H9 (cell line): ENCODE results near the gene ALKBH5. TPM values are rescaled to one million over a fixed set of nuclear protein-coding genes. Genes with fewer than 3 reads are reported as not detected.
A peak's percentile ranks its signal among the peaks of the same experiment; 100 is the strongest.

ENCODE experiments used
- DNase-seq: peaks from one replicate; pipeline ENCODE4 v3.0.0-alpha.2; 2017
- H2AFZ ChIP-seq: one replicate; pipeline ENCODE4 v1.6.1; 2013; ENCODE audit warnings: mild to moderate bottlenecking, low read length, control low read depth, moderate library complexity
- H2AK5ac ChIP-seq: 2 replicates; pipeline ENCODE4 v1.6.1; 2013; ENCODE audit warnings: low read length, control low read depth, mixed read lengths; ENCODE audit not compliant: insufficient read length
- H2BK120ac ChIP-seq: one replicate; pipeline ENCODE4 v1.6.1; 2013; ENCODE audit warnings: low read depth, mild to moderate bottlenecking, low read length, control low read depth, inconsistent platforms; ENCODE audit not compliant: poor library complexity, severe bottlenecking
- H2BK12ac ChIP-seq: 2 replicates; pipeline ENCODE4 v1.6.1; 2013; ENCODE audit warnings: low read length, control low read depth, mixed read lengths, low read depth; ENCODE audit not compliant: insufficient read length
- H2BK15ac ChIP-seq: 2 replicates; pipeline ENCODE4 v1.6.1; 2013; ENCODE audit warnings: low read depth, low read length, control low read depth
- H2BK20ac ChIP-seq: one replicate; pipeline ENCODE4 v1.6.1; 2013; ENCODE audit warnings: low read depth, mild to moderate bottlenecking, low read length, control low read depth, inconsistent platforms; ENCODE audit not compliant: poor library complexity, severe bottlenecking
- H2BK5ac ChIP-seq: 2 replicates; pipeline ENCODE4 v1.6.1; 2013; ENCODE audit warnings: low read length, control low read depth, mixed read lengths; ENCODE audit not compliant: insufficient read length
- H3K14ac ChIP-seq: 2 replicates; pipeline ENCODE4 v1.6.1; 2013; ENCODE audit warnings: low read length, control low read depth; ENCODE audit not compliant: insufficient read depth
- H3K18ac ChIP-seq: 2 replicates; pipeline ENCODE4 v1.6.1; 2013; ENCODE audit warnings: low read depth, mild to moderate bottlenecking, mixed read lengths, low read length, control low read depth; ENCODE audit not compliant: insufficient read length
- H3K23ac ChIP-seq: 2 replicates; pipeline ENCODE4 v1.6.1; 2013; ENCODE audit warnings: low read length, control low read depth, mixed read lengths, low read depth; ENCODE audit not compliant: insufficient read length
- H3K23me2 ChIP-seq: 2 replicates; pipeline ENCODE4 v1.6.1; 2013; ENCODE audit warnings: low read depth, mild to moderate bottlenecking, mixed read lengths, low read length, control low read depth; ENCODE audit not compliant: insufficient read length, poor library complexity, severe bottlenecking
- H3K27ac ChIP-seq: 2 replicates; pipeline ENCODE4 v1.5.1; 2013; ENCODE audit warnings: low read length, control low read depth, mixed read lengths, low read depth; ENCODE audit not compliant: insufficient read length
- H3K27me3 ChIP-seq: 2 replicates; pipeline ENCODE4 v1.6.1; 2013; ENCODE audit warnings: low read length, control low read depth, inconsistent platforms; ENCODE audit not compliant: insufficient read depth
- H3K4ac ChIP-seq: 2 replicates; pipeline ENCODE4 v1.6.1; 2013; ENCODE audit warnings: low read depth, mild to moderate bottlenecking, control low read depth, inconsistent platforms, low read length, moderate library complexity
- H3K4me1 ChIP-seq: 2 replicates; pipeline ENCODE4 v1.6.1; 2013; ENCODE audit warnings: low read length, control low read depth, inconsistent platforms; ENCODE audit not compliant: insufficient read depth
- H3K4me2 ChIP-seq: 2 replicates; pipeline ENCODE4 v1.6.1; 2013; ENCODE audit warnings: low read length, control low read depth, mixed read lengths; ENCODE audit not compliant: insufficient read length, insufficient read depth
- H3K56ac ChIP-seq: 2 replicates; pipeline ENCODE4 v1.6.1; 2013; ENCODE audit warnings: low read depth, mild to moderate bottlenecking, mixed read lengths, low read length, control low read depth; ENCODE audit not compliant: insufficient read length
- H3K79me1 ChIP-seq: 2 replicates; pipeline ENCODE4 v1.6.1; 2013; ENCODE audit warnings: low read depth, mild to moderate bottlenecking, moderate library complexity, low read length, control low read depth, inconsistent platforms; ENCODE audit not compliant: insufficient read depth, poor library complexity, severe bottlenecking
- H3K79me2 ChIP-seq: 2 replicates; pipeline ENCODE4 v1.6.1; 2013; ENCODE audit warnings: low read length, control low read depth, inconsistent platforms; ENCODE audit not compliant: insufficient read depth
- H3K9ac ChIP-seq: 2 replicates; pipeline ENCODE4 v1.6.1; 2013; ENCODE audit warnings: low read length, control low read depth, mixed read lengths; ENCODE audit not compliant: insufficient read length; ENCODE audit errors: extremely low read depth
- H3K9me3 ChIP-seq: one replicate; pipeline ENCODE4 v1.6.1; 2013; ENCODE audit warnings: low read depth, low read length, inconsistent platforms; ENCODE audit not compliant: control insufficient read depth
- H3T11ph ChIP-seq: one replicate; pipeline ENCODE4 v1.6.1; 2013; ENCODE audit warnings: mild to moderate bottlenecking, low read length, control low read depth, inconsistent platforms
- H4K20me1 ChIP-seq: one replicate; pipeline ENCODE4 v1.6.1; 2013; ENCODE audit not compliant: control insufficient read depth, insufficient read length, insufficient read depth
- H4K5ac ChIP-seq: 2 replicates; pipeline ENCODE4 v1.6.1; 2013; ENCODE audit warnings: low read depth, mild to moderate bottlenecking, mixed read lengths, low read length, control low read depth; ENCODE audit not compliant: insufficient read length
- H4K8ac ChIP-seq: replicated peaks from 2 replicates; pipeline ENCODE4 v1.6.1; 2013; ENCODE audit warnings: low read length, control low read depth, mixed read lengths, low read depth; ENCODE audit not compliant: insufficient read length
- H4K91ac ChIP-seq: 2 replicates; pipeline ENCODE4 v1.6.1; 2013; ENCODE audit warnings: low read depth, mild to moderate bottlenecking, moderate library complexity, mixed read lengths, low read length, control low read depth; ENCODE audit not compliant: insufficient read length
- H3K27ac Mint-ChIP-seq, 3 experiments: 2 replicates in 2 of 3; 3 replicates in 1 of 3; pipeline ENCODE4 v1.8.0; 2020 to 2021; ENCODE audit warnings: mixed read lengths in 3 of 3, mild to moderate bottlenecking in 1 of 3, moderate library complexity in 1 of 3
- H3K27me3 Mint-ChIP-seq: 2 replicates; pipeline ENCODE4 v1.8.0; 2021; ENCODE audit warnings: low read depth, mild to moderate bottlenecking, moderate library complexity, mixed read lengths
- H3K36me3 Mint-ChIP-seq, 3 experiments: 2 replicates in 2 of 3; 3 replicates in 1 of 3; pipeline ENCODE4 v1.8.0; 2020 to 2021; ENCODE audit warnings: low read depth in 3 of 3, mixed read lengths in 3 of 3; ENCODE audit not compliant: insufficient read depth in 1 of 3
- H3K4me1 Mint-ChIP-seq, 2 experiments: 2 replicates each; pipeline ENCODE4 v1.8.0; 2020; ENCODE audit warnings: mixed read lengths in 2 of 2
- H3K4me3 Mint-ChIP-seq, 2 experiments: 2 replicates in 1 of 2; 3 replicates in 1 of 2; pipeline ENCODE4 v1.8.0; 2020 to 2021; ENCODE audit warnings: mild to moderate bottlenecking in 2 of 2, mixed read lengths in 2 of 2, moderate library complexity in 1 of 2
- H3K9me3 Mint-ChIP-seq, 2 experiments: 2 replicates in 1 of 2; 3 replicates in 1 of 2; pipeline ENCODE4 v1.8.0; 2020; ENCODE audit warnings: mild to moderate bottlenecking in 2 of 2, mixed read lengths in 2 of 2, moderate library complexity in 1 of 2
- CTCF ChIP-seq: fragments of 200-600 bp; sonication (generic); conservative IDR thresholded peaks from 3 replicates; pipeline ENCODE4 v1.8.0; 2021; ENCODE audit warnings: antibody characterized with exemption, mild to moderate bottlenecking
- WGBS: extraction: QIAGEN DNeasy Blood & Tissue Kit; methylation state at CpG from one replicate; pipeline ENCODE4 v1.1.7; 2013; ENCODE audit warnings: missing lambda C conversion rate, low lambda C conversion rate, mixed read lengths; ENCODE audit not compliant: insufficient read length; ENCODE audit errors: extremely low coverage; 5-methylcytosine and 5-hydroxymethylcytosine counted together
- total RNA-seq: library from RNA; stranded (reverse); gene quantifications from 2 replicates; pipeline ENCODE4 v1.2.1, GENCODE V29; 2021

The ALKBH5 gene
- total RNA-seq, 1 experiment from 2014 or later, result 89.8 TPM

GRCh38 chr17:18229771-18230170 is 46.1 kb downstream of the ALKBH5 start:
- H4K20me1 ChIP-seq, result no peaks in the 10 kb centered on the region
- H2BK120ac ChIP-seq, result no peak overlapping the region

More at GRCh38 chr17:18229771-18230170, 46.1 kb downstream of the ALKBH5 start:
- H3K4ac ChIP-seq, result no peak overlapping the region
- H3T11ph ChIP-seq, result no peak overlapping the region
- H3K27me3 Mint-ChIP-seq, result no peaks in the 10 kb centered on the region
- H4K5ac ChIP-seq, result no peak overlapping the region
- no peak overlapping the region for H2AK5ac ChIP-seq
- WGBS, result no CpG with 5 or more reads among the region's 7 CpGs
- H3K9me3 ChIP-seq, result no peaks in the 10 kb centered on the region
- H3K23ac ChIP-seq, result no peak overlapping the region
- peaks cover 9% of the 10 kb centered on the region for H3K79me1 ChIP-seq
- no peak overlapping the region for H3K27ac ChIP-seq
- H3K36me3 Mint-ChIP-seq, result peaks cover 6 to 24% (median 23%) of the 10 kb centered on the region in 3 experiments; a peak in 6 of 7 replicates
- no peak for TF ChIP-seq CTCF
- H3K4me3 Mint-ChIP-seq, result peak overlapping the region in 1 of 2 experiments; percentile 35; a peak in 1 of 5 replicates
- no peak overlapping the region for H3K56ac ChIP-seq
- peaks cover 10% of the 10 kb centered on the region for H3K23me2 ChIP-seq
- no peak overlapping the region for H2BK12ac ChIP-seq
- H3K18ac ChIP-seq, result no peak overlapping the region
- DNase-seq, result no peak
- H3K14ac ChIP-seq, result no peak overlapping the region
- no peak overlapping the region for H2AFZ ChIP-seq
- H3K79me2 ChIP-seq, result peaks cover 25% of the 10 kb centered on the region; the same call in 1 of the 2 replicates
- no peak overlapping the region for H4K8ac ChIP-seq
- peaks cover 20 to 24% of the 10 kb centered on the region in 2 experiments for H3K4me1 Mint-ChIP-seq
- no peaks in the 10 kb centered on the region for H3K4me1 ChIP-seq
- H3K4me2 ChIP-seq, result no peak overlapping the region
- no peak overlapping the region for H2BK20ac ChIP-seq
- H3K9ac ChIP-seq, result no peak overlapping the region
- H3K27ac Mint-ChIP-seq, result peak overlapping the region in 1 of 3 experiments; percentile 44; a peak in 2 of 7 replicates
- no peak overlapping the region for H2BK5ac ChIP-seq
- H3K9me3 Mint-ChIP-seq, result no peaks in the 10 kb centered on the region; a peak in 1 of 5 replicates
- no peaks in the 10 kb centered on the region for H3K27me3 ChIP-seq
- H4K91ac ChIP-seq, result no peak overlapping the region
- no peak overlapping the region for H2BK15ac ChIP-seq
